Fibroblast of pulmonary artery (primary cell): ENCODE measurements around the gene SPEF1.

Experiments used
- DNase-seq: peaks from one replicate; pipeline ENCODE4 v3.0.0-alpha.2; 2010; ENCODE audit warnings: low read depth
- H3K4me3 ChIP-seq: replicated peaks from 2 replicates; pipeline ENCODE4 v1.5.1; 2011; ENCODE audit warnings: low read depth, mild to moderate bottlenecking, control low read depth, low read length, moderate library complexity
- TF ChIP-seq, protein P1 (sequence below): IDR thresholded peaks from 2 replicates; pipeline ENCODE4 v1.5.1; 2011; ENCODE audit warnings: mild to moderate bottlenecking, control low read depth, low read length, inconsistent platforms; ENCODE audit errors: missing control alignments

Gene SPEF1

DNA sequence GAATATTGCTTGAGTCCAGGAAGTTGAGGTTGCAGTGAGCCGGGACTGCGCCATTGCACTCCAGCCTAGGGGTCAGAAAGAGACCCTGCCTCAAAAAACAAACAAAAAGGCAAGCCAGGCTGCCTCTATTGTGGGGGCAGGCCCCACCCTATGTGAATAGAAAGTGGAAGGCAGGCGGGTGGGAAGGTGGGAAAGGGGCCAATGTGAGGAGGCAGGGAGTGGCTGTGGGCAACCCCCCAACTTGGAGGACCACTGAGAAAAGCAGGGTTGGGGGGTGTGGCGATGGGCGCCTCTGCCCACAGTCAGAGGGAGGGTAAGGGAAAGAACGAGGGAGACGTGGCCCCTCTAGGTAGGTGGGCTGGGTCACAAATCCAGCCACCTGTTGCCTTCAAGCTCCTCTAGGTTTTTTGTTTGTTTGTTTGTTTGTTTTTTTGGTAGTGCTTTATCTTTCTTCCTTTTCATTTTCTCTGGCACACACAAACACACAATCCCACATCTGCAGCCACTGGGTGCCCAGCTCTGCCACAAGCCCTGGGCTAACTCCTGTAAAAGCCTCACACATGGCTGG, 33.8 kb upstream of the SPEF1 start:
- no peak for DNase-seq
- H3K4me3 ChIP-seq, result no peak overlapping the region
- TF ChIP-seq, protein P1, sequence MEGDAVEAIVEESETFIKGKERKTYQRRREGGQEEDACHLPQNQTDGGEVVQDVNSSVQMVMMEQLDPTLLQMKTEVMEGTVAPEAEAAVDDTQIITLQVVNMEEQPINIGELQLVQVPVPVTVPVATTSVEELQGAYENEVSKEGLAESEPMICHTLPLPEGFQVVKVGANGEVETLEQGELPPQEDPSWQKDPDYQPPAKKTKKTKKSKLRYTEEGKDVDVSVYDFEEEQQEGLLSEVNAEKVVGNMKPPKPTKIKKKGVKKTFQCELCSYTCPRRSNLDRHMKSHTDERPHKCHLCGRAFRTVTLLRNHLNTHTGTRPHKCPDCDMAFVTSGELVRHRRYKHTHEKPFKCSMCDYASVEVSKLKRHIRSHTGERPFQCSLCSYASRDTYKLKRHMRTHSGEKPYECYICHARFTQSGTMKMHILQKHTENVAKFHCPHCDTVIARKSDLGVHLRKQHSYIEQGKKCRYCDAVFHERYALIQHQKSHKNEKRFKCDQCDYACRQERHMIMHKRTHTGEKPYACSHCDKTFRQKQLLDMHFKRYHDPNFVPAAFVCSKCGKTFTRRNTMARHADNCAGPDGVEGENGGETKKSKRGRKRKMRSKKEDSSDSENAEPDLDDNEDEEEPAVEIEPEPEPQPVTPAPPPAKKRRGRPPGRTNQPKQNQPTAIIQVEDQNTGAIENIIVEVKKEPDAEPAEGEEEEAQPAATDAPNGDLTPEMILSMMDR, result no peak

DNA sequence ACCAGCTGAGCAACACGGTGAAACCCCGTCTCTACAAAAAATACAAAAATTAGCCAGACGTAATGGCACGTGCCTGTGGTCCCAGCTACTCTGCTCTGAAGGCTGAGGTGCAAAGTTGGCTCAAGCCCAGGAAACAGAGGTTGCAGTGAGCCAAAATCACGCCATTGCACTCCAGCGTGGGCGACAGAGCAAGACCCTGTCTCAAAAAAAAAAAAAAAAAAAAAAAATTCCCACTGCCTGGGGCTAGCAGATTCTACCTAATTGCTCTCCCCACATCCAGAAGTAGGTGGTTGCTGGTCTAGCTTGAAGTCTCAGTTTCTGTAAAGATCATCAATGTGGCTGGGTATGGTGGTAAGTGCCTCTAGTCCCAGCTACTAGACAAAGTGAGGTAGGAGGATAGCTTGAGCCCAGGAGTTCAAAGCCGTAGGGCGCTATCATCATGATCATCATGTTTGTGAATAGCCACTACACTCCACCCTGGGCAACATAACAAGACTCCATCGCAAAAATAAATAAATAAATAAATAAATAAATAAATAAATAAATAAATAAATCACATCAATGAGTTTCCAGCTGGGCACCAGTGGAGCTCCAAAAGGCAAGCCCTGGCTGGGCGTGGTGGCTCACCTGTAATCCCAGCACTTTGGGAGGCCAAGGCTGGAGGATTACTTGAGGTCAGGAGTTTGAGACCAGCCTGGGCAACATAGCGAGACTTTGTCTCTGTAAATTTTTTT, 32.8 kb upstream of the SPEF1 start:
- no peak overlapping the region for H3K4me3 ChIP-seq
- no peak for DNase-seq
- TF ChIP-seq, protein P1, result no peak

DNA sequence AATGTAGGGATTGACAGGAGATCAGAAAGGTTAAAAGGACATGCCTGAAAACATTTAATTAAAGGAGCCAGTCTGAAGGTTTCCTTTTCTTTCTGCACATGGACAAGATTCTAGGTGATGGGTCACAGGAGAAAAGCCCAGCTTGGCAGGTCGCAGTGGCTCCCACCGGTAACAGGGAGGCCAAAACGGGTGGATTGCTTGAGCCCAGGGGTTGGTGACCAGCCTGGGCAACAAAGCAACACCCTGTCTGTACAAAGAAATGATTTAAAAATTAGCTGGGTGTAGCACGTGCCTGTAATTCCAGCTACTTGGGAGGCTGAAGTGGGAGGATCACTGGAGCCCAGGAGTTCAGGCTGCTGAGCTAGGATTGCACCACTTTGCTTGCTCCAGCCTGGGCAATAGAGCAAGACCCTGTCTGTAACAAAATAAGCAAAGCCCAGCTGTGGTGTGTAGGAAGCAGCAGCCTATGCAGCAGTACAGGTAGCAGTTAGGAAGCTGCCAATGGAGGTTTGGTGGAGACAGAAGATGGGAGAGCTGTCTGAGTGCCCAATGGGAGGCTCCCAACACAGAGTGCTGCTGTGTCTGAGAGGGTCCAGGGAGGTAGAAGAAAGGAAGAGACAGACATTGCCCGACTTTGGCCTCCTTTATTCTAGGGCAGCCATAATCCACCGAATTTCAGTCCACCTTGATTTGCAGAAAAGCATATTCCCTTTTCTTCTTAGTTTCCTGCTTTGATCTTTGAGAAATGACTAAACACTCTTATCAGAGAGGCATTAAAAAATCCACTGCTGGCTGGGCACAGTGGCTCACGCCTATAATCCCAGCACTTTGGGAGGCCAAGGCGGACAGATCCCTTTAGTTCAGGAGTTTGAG, 32.0 kb upstream of the SPEF1 start:
- DNase-seq, result no peak
- TF ChIP-seq, protein P1, result no peak
- H3K4me3 ChIP-seq, result no peak overlapping the region

DNA sequence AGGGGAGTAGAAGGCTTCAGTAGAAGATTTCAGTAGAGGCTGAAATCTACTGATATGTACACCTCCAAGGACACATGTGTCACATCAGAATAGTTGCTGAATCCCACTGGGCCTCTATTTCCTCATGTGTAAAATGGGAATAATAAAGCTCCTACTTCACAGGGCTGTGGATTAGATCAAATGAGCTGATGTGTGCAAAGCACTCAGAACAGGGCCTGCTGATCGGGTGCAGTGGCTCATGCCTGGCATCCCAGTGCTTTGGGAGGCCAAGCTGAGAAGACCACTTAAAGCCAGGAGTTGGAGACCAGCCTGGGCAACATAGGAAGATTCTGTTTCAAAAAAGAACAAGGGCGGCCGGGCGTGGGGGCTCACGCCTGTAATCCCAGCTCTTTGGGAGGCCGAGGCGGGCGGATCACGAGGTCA, 31.0 kb upstream of the SPEF1 start:
- no peak overlapping the region for H3K4me3 ChIP-seq
- no peak for DNase-seq
- TF ChIP-seq, protein P1, result no peak

DNA sequence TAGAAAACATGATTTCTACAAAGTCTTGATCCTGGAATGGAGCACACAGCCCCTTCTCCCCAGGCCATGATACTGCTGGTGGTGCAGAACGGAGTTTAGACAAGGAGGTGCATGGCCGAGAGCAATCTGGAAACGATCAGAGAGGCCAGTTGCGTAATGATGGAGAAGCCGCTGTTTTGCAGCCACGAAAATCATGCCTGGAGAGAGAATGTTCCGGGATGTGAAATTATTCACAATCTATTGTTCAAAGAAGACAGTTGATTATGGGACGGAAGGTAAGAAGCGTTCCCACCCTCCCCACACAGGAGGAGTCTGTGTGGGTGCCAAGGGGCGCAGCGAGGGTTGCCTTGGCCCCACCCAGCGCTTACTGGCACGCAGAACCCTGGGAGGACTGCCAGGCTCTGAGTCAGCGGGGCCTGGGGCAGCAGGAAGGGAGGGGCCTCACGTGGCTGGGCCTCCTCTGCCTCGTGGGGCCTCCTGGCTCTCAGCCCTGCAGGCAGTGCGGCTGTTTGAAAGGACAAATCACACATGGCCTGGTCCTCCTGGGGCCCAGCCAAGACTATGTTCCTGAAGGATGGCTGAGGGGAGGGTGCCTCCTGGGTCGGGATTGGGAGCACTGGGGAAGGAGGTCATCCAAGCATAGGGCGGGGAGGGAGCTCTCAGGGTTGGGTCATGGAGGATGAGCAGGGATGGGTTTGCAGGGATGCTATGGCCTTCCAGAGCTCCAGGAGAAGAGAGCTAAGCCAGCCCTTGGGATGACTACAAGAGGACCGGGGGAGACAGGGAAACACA, 30.4 kb upstream of the SPEF1 start:
- TF ChIP-seq, protein P1, result no peak
- H3K4me3 ChIP-seq, result peak overlapping the region; percentile 57
- DNase-seq, result peak; percentile 100

DNA sequence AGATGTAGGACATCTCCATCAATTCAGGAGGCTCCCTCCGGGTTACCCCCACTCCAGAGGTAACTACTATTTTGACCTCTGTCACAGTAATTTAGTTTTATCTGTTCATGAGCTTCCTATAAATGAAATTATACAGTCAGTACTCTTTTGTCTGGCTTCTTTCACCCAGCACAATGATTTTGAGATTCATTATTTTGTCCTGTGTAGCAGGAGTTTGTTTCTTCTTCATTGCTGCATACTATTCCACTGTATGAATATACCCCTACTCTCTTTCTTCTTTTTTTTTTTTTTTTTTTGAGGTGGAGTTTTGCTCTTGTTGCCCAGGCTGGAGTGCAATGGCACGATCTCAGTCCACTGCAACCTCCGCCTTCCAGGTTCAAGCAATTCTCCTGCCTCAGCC, 27.3 kb upstream of the SPEF1 start:
- TF ChIP-seq, protein P1, result no peak
- H3K4me3 ChIP-seq, result no peak overlapping the region
- no peak for DNase-seq
